ENCODE measurements around the gene FREM2.
A peak's percentile ranks its signal among the peaks of the same experiment; 100 is the strongest.

Gene FREM2

DNA sequence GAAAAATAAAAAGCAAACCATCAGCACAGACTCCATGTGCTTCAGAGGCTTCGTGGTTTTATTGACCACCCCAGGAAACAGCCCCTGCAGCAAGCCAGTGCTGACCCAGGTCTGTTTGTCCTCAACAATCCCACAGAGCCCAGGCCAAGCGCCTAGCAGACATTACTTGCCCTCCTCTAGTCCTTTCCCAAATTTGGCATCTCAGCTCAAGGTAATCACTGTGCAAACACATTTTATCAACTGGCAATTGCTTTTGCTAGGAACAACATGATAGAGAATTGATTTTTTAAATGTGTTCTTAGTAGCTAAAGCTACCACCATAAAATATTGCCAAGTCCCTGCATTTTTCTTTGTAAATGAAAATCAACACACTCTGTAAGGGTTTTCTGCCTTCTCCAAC lies 182.0 kb downstream of the FREM2 start:
- Histone ChIP-seq H3K4me3 (replicated peaks; ENCODE audit: low read depth, low read length) (no peak overlapping the region), H3K36me3 (ENCODE audit: control insufficient read depth, insufficient read depth, low read length) (no peaks in the 10 kb centered on the region), H3K27me3 (replicated peaks; ENCODE audit: control insufficient read depth, insufficient read depth, low read length) (no peaks in the 10 kb centered on the region)
- TF ChIP-seq, protein P1, sequence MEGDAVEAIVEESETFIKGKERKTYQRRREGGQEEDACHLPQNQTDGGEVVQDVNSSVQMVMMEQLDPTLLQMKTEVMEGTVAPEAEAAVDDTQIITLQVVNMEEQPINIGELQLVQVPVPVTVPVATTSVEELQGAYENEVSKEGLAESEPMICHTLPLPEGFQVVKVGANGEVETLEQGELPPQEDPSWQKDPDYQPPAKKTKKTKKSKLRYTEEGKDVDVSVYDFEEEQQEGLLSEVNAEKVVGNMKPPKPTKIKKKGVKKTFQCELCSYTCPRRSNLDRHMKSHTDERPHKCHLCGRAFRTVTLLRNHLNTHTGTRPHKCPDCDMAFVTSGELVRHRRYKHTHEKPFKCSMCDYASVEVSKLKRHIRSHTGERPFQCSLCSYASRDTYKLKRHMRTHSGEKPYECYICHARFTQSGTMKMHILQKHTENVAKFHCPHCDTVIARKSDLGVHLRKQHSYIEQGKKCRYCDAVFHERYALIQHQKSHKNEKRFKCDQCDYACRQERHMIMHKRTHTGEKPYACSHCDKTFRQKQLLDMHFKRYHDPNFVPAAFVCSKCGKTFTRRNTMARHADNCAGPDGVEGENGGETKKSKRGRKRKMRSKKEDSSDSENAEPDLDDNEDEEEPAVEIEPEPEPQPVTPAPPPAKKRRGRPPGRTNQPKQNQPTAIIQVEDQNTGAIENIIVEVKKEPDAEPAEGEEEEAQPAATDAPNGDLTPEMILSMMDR (IDR thresholded peaks at IDR 0.05; ENCODE audit: insufficient read depth, low read length, poor library complexity, severe bottlenecking) = no peak
- DNase-seq (ENCODE audit: extremely low read depth, insufficient read length) = no peak

DNA sequence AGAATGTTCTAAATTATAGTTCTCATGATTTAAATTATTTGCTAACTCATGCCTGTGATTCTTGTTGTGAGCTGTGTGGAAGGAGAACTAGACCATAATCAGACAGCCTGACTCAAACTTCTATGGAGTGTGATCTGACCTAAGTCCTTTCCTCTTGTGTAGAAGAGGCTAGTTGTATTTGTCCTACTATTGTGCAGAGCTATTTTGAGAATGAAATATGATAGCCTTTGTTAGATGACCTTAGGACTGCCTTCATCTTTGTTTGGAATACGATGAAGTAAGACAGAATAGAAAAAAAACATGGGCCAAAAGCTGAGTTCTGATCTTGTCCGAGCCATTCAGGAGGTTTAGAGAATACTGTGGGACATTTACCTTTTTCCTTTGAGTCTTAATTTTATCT lies 184.4 kb downstream of the FREM2 start:
- H3K36me3 ChIP-seq (ENCODE audit: control insufficient read depth, insufficient read depth, low read length) = no peaks in the 10 kb centered on the region
- no peak for DNase-seq (ENCODE audit: extremely low read depth, insufficient read length)

DNA sequence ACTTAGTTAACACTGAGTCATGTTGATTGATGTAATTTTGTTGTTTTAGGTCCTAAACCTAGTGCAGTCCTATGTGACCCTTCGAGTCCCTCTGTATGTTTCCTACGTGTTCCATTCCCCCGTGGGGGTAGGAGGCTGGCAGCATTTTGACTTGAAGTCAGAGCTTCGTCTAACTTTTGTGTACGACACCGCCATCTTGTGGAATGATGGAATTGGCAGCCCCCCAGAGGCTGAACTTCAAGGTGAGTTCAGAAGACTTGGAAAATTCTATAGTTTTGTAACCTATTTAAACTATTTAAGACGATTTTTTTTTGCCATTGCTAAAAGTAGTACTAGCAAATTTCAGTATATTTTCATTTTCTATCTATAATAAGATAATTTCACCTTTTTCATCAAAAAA lies 185.8 kb downstream of the FREM2 start:
- Histone ChIP-seq H3K4me3 (replicated peaks; ENCODE audit: low read depth, low read length) (no peak overlapping the region), H3K27me3 (replicated peaks; ENCODE audit: control insufficient read depth, insufficient read depth, low read length) (no peaks in the 10 kb centered on the region), H3K36me3 (ENCODE audit: control insufficient read depth, insufficient read depth, low read length) (no peaks in the 10 kb centered on the region)
- TF ChIP-seq, protein P1 (IDR thresholded peaks at IDR 0.05; ENCODE audit: insufficient read depth, low read length, poor library complexity, severe bottlenecking) = peak; percentile 78
- no peak for DNase-seq (ENCODE audit: extremely low read depth, insufficient read length)

More for the DNA sequence above, 184.4 kb downstream of the FREM2 start:
- no peaks in the 10 kb centered on the region for H3K27me3 ChIP-seq (replicated peaks; ENCODE audit: control insufficient read depth, insufficient read depth, low read length)
- H3K4me3 ChIP-seq (replicated peaks; ENCODE audit: low read depth, low read length) = no peak overlapping the region
- TF ChIP-seq, protein P1 (IDR thresholded peaks at IDR 0.05; ENCODE audit: insufficient read depth, low read length, poor library complexity, severe bottlenecking) = no peak

GRCh38 chr13:38875186-38875875 lies 188.5 kb downstream of the FREM2 start:
- DNase-seq (ENCODE audit: extremely low read depth, insufficient read length) = no peak
- TF ChIP-seq, protein P1 (IDR thresholded peaks at IDR 0.05; ENCODE audit: insufficient read depth, low read length, poor library complexity, severe bottlenecking) = no peak
- Histone ChIP-seq H3K4me3 (replicated peaks; ENCODE audit: low read depth, low read length) (no peak overlapping the region), H3K27me3 (replicated peaks; ENCODE audit: control insufficient read depth, insufficient read depth, low read length) (no peaks in the 10 kb centered on the region), H3K36me3 (ENCODE audit: control insufficient read depth, insufficient read depth, low read length) (no peaks in the 10 kb centered on the region)

DNA sequence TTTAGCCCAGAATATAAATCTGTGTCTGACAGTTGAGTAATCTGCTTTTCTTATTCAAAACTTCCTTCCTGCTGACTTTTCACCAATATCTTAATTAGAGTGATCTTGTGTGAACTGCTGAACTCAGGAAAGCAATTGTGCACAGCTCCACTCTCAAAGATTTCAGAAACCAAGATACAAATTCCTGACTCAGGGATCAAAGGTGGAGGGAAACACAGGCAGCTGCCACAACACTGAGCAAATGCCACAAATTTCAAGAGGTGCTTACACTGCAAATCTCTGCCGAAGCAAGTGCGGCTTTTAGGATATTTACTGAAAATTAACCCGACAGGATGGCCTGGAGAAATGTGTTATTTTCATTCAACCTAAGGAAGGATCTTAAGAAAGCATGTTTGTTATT lies 192.4 kb downstream of the FREM2 start:
- TF ChIP-seq, protein P1 (IDR thresholded peaks at IDR 0.05; ENCODE audit: insufficient read depth, low read length, poor library complexity, severe bottlenecking) = no peak
- no peak for DNase-seq (ENCODE audit: extremely low read depth, insufficient read length)
- H3K4me3 ChIP-seq (replicated peaks; ENCODE audit: low read depth, low read length) = no peak overlapping the region
- no peaks in the 10 kb centered on the region for H3K36me3 ChIP-seq (ENCODE audit: control insufficient read depth, insufficient read depth, low read length)
- H3K27me3 ChIP-seq (replicated peaks; ENCODE audit: control insufficient read depth, insufficient read depth, low read length) = no peaks in the 10 kb centered on the region

DNA sequence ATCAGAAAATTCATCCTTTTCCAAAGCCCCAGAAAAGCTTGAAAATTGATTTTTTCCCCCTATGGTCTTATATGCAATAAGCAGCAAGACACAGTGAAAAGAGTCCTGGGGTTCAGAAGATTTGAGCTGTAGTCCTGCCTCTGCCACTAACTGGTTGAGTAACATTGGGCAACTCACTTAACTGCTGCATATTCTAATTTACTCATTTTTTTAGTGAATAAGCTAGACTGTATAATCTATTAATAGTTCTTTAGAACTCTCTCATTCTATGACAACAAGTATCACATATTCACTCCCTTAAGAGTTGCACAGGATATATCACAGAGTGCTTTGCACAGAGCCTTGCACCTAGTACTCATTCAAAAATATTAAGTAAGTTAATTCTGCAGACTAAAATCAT lies 192.9 kb downstream of the FREM2 start:
- TF ChIP-seq, protein P1 (IDR thresholded peaks at IDR 0.05; ENCODE audit: insufficient read depth, low read length, poor library complexity, severe bottlenecking) = no peak
- H3K27me3 ChIP-seq (replicated peaks; ENCODE audit: control insufficient read depth, insufficient read depth, low read length) = no peaks in the 10 kb centered on the region
- no peaks in the 10 kb centered on the region for H3K36me3 ChIP-seq (ENCODE audit: control insufficient read depth, insufficient read depth, low read length)
- no peak for DNase-seq (ENCODE audit: extremely low read depth, insufficient read length)
- H3K4me3 ChIP-seq (replicated peaks; ENCODE audit: low read depth, low read length) = no peak overlapping the region

Measured in GM06990 (cell line).